Peyer's patch (tissue), 4 donors: ENCODE results near the gene OR51B2.

Source experiments
- CTCF ChIP-seq, 6 experiments: fragments of 450-650 bp in 4 of 6; fragments of 200-600 bp in 2 of 6; sonication (generic) in 1 of 6; IDR thresholded peaks; one replicate each; pipeline ENCODE4 v1.5.1; 2017 to 2019; ENCODE audit warnings: antibody characterized with exemption in 6 of 6, mild to moderate bottlenecking in 3 of 6, moderate library complexity in 1 of 6
- POLR2A ChIP-seq, 2 donors: fragments of 450-650 bp; IDR thresholded peaks; one replicate each; pipeline ENCODE4 v1.5.1; 2017; ENCODE audit warnings: antibody characterized with exemption in 2 of 2, mild to moderate bottlenecking in 2 of 2, moderate library complexity in 2 of 2

- TF ChIP-seq CTCF (IDR thresholded peaks at IDR 0.05) = no peak
- TF ChIP-seq POLR2A (IDR thresholded peaks at IDR 0.05) = no peak
Observed at GRCh38 chr11:5339771-5340322, 15.8 kb upstream of the OR51B2 start.
